KBM-7 (cell line): ENCODE measurements around the gene BRD3.

Experiments
- DNase-seq: peaks from one replicate; pipeline ENCODE4 v3.0.0-alpha.2; 2015
- in situ Hi-C: fragments of 300-500 bp; cut with MboI; formaldehyde crosslinking; loops from 2 replicates; pipeline ENCODE4 v1.14.3; 2020; ENCODE audit warnings: low sequenced_read_pairs, low pct_unique_long_range_greater_than_20kb, mixed read lengths

Gene BRD3

GRCh38 chr9:134028076-134028475 lies 39.8 kb downstream of the BRD3 start:
- in situ Hi-C loops, result no loop called here

GRCh38 chr9:134027561-134027960 lies 40.3 kb downstream of the BRD3 start:
- in situ Hi-C loops, result no loop called here
- no peak for DNase-seq

More at GRCh38 chr9:134028076-134028475, 39.8 kb downstream of the BRD3 start:
- DNase-seq, result no peak

GRCh38 chr9:134026981-134027380 lies 40.8 kb downstream of the BRD3 start:
- DNase-seq, result no peak
- in situ Hi-C loops, result no loop called here

GRCh38 chr9:134026581-134026980 lies 41.2 kb downstream of the BRD3 start:
- no peak for DNase-seq
- in situ Hi-C loops, result no loop called here

GRCh38 chr9:134025606-134026541 lies 42.0 kb downstream of the BRD3 start:
- peak; percentile 62 for DNase-seq
- in situ Hi-C loops, result no loop called here

- in situ Hi-C loops, result no loop called here
- DNase-seq, result peak; percentile 95
Measured at GRCh38 chr9:134024828-134025605, 42.8 kb downstream of the BRD3 start, which contains the start of gene BRD3OS. Gene BRD3OS (plus strand): TSS chr9:134025481. CDS start chr9:134026748, 1,267 bp downstream.

GRCh38 chr9:134024214-134024792 lies 43.5 kb downstream of the BRD3 start:
- in situ Hi-C loops, result no loop called here
- no peak for DNase-seq

- DNase-seq, result no peak
- in situ Hi-C loops, result no loop called here
Measured at GRCh38 chr9:134014946-134015345, 52.9 kb downstream of the BRD3 start.

- in situ Hi-C loops, result no loop called here
- DNase-seq, result no peak
Measured at GRCh38 chr9:134011401-134011800, 56.4 kb downstream of the BRD3 start.

GRCh38 chr9:134010310-134011173 lies 57.3 kb downstream of the BRD3 start:
- in situ Hi-C loops, result no loop called here
- no peak for DNase-seq

- DNase-seq, result no peak
- in situ Hi-C loops, result no loop called here
Measured at GRCh38 chr9:134007571-134007970, 60.3 kb downstream of the BRD3 start.

- in situ Hi-C loops, result no loop called here
- no peak for DNase-seq
Measured at GRCh38 chr9:134007150-134007549, 60.7 kb downstream of the BRD3 start.

GRCh38 chr9:134005381-134005780 lies 62.4 kb downstream of the BRD3 start:
- DNase-seq, result no peak
- in situ Hi-C loops, result no loop called here

GRCh38 chr9:134004881-134005280 lies 62.9 kb downstream of the BRD3 start:
- in situ Hi-C loops, result no loop called here

GRCh38 chr9:134004131-134004873 lies 63.5 kb downstream of the BRD3 start:
- no peak for DNase-seq
- in situ Hi-C loops, result no loop called here

More at GRCh38 chr9:134004881-134005280, 62.9 kb downstream of the BRD3 start:
- DNase-seq, result no peak

GRCh38 chr9:134003237-134003636 lies 64.6 kb downstream of the BRD3 start:
- in situ Hi-C loops, result no loop called here
- DNase-seq, result no peak

GRCh38 chr9:134002796-134003195 lies 65.0 kb downstream of the BRD3 start:
- in situ Hi-C loops, result no loop called here
- no peak for DNase-seq

- in situ Hi-C loops, result loop anchor here (10.0 to 25.0 kb wide), 2 partner anchors 225 to 463 kb away; partner anchors contain the start of gene ADAMTSL2
- no peak for DNase-seq
Measured at GRCh38 chr9:133999851-134000265, 68.0 kb downstream of the BRD3 start.
